ENCODE results near the gene ARNT2. TPM values are rescaled to one million over a fixed set of nuclear protein-coding genes. Genes with fewer than 3 reads are reported as not detected.

The ARNT2 gene
- total RNA-seq, 1 donor: 12.7 TPM

- no peak for TF ChIP-seq CTCF (IDR thresholded peaks at IDR 0.05; ENCODE audit: insufficient read depth, low read length)
- DNase-seq (ENCODE audit: low read depth): no peak
- no peak overlapping the region for H3K4me3 ChIP-seq (ENCODE audit: low read depth, low read length)
These were observed 94.5 kb downstream of the ARNT2 start for GRCh38 chr15:80498652-80499051.

- DNase-seq (ENCODE audit: low read depth): no peak
- no peak for TF ChIP-seq CTCF (IDR thresholded peaks at IDR 0.05; ENCODE audit: insufficient read depth, low read length)
These were observed 95.8 kb downstream of the ARNT2 start for GRCh38 chr15:80500021-80500420.

GRCh38 chr15:80501476-80501875 lies 97.3 kb downstream of the ARNT2 start:
- TF ChIP-seq CTCF (IDR thresholded peaks at IDR 0.05; ENCODE audit: insufficient read depth, low read length): no peak
- no peak overlapping the region for H3K4me3 ChIP-seq (ENCODE audit: low read depth, low read length)
- DNase-seq (ENCODE audit: low read depth): no peak

More at GRCh38 chr15:80500021-80500420, 95.8 kb downstream of the ARNT2 start:
- H3K4me3 ChIP-seq (ENCODE audit: low read depth, low read length): no peak overlapping the region

DNA sequence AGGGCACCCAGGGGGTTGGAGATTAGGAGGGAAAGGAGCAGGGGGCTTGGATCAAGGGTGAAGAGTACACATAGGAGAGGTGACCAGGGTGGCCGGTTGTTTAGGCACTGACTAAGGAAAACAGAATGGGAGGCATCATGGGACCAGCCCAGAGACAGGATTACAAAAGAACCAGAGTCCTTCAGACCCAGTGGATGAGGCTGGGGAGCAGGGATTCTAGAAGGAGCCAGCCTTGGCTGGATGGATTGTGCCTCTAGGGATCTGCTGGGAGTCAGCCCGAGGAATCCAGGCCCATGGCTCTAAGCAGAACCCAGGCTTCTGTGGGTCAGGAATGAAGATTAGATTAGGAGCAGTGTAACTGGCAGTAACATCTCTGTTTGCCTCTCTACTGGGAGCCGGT lies 98.6 kb downstream of the ARNT2 start:
- DNase-seq (ENCODE audit: low read depth): peak; percentile 90
- no peak for TF ChIP-seq CTCF (IDR thresholded peaks at IDR 0.05; ENCODE audit: insufficient read depth, low read length)
- H3K4me3 ChIP-seq (ENCODE audit: low read depth, low read length): no peak overlapping the region

DNA sequence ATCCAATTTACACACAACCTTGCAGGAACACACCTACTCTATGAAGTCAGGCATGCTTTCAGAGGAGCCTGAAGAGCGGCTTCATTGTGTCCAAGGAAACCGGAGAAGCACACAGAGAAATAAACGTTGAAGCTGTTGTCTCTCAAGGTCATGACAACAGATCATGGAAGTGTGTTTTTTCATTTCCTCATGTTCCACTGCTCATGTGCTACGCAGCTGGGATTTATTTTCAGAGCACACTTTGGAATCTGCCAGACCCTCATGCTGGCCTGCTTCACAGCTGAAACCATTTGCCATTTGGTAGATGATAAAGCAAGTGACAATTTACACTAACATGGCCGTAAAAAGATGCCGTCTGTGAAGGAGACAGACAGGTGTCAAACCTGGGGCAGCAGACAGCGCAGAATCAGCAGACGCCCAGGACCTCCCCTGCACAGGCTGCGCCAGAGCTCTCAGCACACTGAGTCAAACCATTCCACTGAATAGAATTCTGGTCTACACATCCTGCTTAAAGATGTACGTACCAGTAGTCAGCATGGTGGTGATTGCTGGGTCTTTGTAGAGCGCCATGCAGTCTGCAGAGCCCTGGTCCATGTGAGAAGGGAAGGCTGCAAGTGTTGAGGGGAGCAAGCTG lies 99.3 kb downstream of the ARNT2 start:
- no peak for DNase-seq (ENCODE audit: low read depth)
- TF ChIP-seq CTCF (IDR thresholded peaks at IDR 0.05; ENCODE audit: insufficient read depth, low read length): no peak
- no peak overlapping the region for H3K4me3 ChIP-seq (ENCODE audit: low read depth, low read length)

- H3K4me3 ChIP-seq (ENCODE audit: low read depth, low read length): no peak overlapping the region
- no peak for TF ChIP-seq CTCF (IDR thresholded peaks at IDR 0.05; ENCODE audit: insufficient read depth, low read length)
- DNase-seq (ENCODE audit: low read depth): no peak
These were observed 100.7 kb downstream of the ARNT2 start for GRCh38 chr15:80504931-80505330.
